K562 (cell line): ENCODE results near the gene SLC16A1. TPM values are rescaled to one million over a fixed set of nuclear protein-coding genes. Genes with fewer than 3 reads are reported as not detected.

ENCODE experiments used
- CHD1 ChIP-seq: fragments of 200-600 bp; sonication (generic); IDR thresholded peaks from one replicate; pipeline ENCODE4 v1.6.1; 2012; ENCODE audit warnings: mild to moderate bottlenecking, moderate library complexity, low read length, inconsistent platforms
- FOXJ2 ChIP-seq: fragments of 200-800 bp; sonication (Bioruptor generic); IDR thresholded peaks from 2 replicates; pipeline ENCODE4 v1.6.1; 2016; ENCODE audit warnings: missing genetic modification characterization, missing compliant biosample characterization
- GATA2 ChIP-seq: sonication (generic); formaldehyde crosslinking; IDR thresholded peaks from 2 replicates; pipeline ENCODE4 v1.4.0; 2020; ENCODE audit warnings: mild to moderate bottlenecking, missing genetic modification reagents
- IFI16 ChIP-seq: fragments of 250-450 bp; sonication (Bioruptor Pico); IDR thresholded peaks from 2 replicates; pipeline ENCODE4 v2.1.2; 2022; ENCODE audit warnings: mild to moderate bottlenecking, inconsistent platforms
- JUN ChIP-seq, 2 experiments: sonication (generic) in 1 of 2; formaldehyde crosslinking in 1 of 2; IDR thresholded peaks; 2 replicates each; pipeline versions ENCODE4 v1.6.1 to v1.8.0; 2012 to 2022; ENCODE audit warnings: borderline replicate concordance in 2 of 2, mild to moderate bottlenecking in 2 of 2, improper control_type of control experiment in 1 of 2, low read depth in 1 of 2, low read length in 1 of 2, missing genetic modification reagents in 1 of 2
- MBD2 ChIP-seq: sonication (generic); IDR thresholded peaks from 2 replicates; pipeline ENCODE4 v1.6.1; 2016; ENCODE audit warnings: low read depth, borderline replicate concordance
- NFIC ChIP-seq: fragments of 450-650 bp; IDR thresholded peaks from 2 replicates; pipeline ENCODE4 v1.6.1; 2017; ENCODE audit warnings: mild to moderate bottlenecking, inconsistent platforms
- NFXL1 ChIP-seq: fragments of 450-650 bp; formaldehyde crosslinking; IDR thresholded peaks from 2 replicates; pipeline ENCODE4 v1.4.0; 2021; ENCODE audit warnings: mild to moderate bottlenecking
- PCBP1 ChIP-seq: fragments of 200-400 bp; formaldehyde crosslinking; IDR thresholded peaks from 2 replicates; pipeline ENCODE4 v1.6.1; 2018; ENCODE audit warnings: mild to moderate bottlenecking, low read depth, low read length; ENCODE audit not compliant: poor library complexity, severe bottlenecking
- PURB ChIP-seq: sonication (generic); formaldehyde crosslinking; IDR thresholded peaks from 2 replicates; pipeline ENCODE4 v1.9.0; 2021; ENCODE audit warnings: low read depth, mild to moderate bottlenecking, missing genetic modification reagents
- THRAP3 ChIP-seq: fragments of 450-650 bp; IDR thresholded peaks from 2 replicates; pipeline ENCODE4 v1.6.1; 2016; ENCODE audit warnings: mild to moderate bottlenecking, inconsistent platforms, borderline replicate concordance
- ZFP30 ChIP-seq: fragments of 250-450 bp; sonication (Bioruptor Pico); IDR thresholded peaks from 2 replicates; pipeline ENCODE4 v1.8.0; 2022; ENCODE audit warnings: moderate library complexity, mild to moderate bottlenecking, inconsistent platforms, borderline replicate concordance
- ZNF184 ChIP-seq: sonication (generic); formaldehyde crosslinking; IDR thresholded peaks from 2 replicates; pipeline ENCODE4 v1.5.0; 2020; ENCODE audit warnings: missing genetic modification reagents
- ZNF324 ChIP-seq: fragments of 250-450 bp; sonication (Bioruptor Pico); IDR thresholded peaks from 2 replicates; pipeline ENCODE4 v1.4.0; 2020; ENCODE audit warnings: mild to moderate bottlenecking
- ZNF696 ChIP-seq: fragments of 250-450 bp; sonication (Bioruptor Pico); conservative IDR thresholded peaks from 2 replicates; pipeline ENCODE4 v1.4.0; 2020; ENCODE audit warnings: mild to moderate bottlenecking, moderate library complexity
- ZNF778 ChIP-seq: fragments of 450-650 bp; formaldehyde crosslinking; IDR thresholded peaks from 2 replicates; pipeline ENCODE4 v1.4.0; 2020; ENCODE audit warnings: mild to moderate bottlenecking, moderate library complexity
- ZNF780A ChIP-seq: fragments of 250-450 bp; sonication (Bioruptor Pico); IDR thresholded peaks from 2 replicates; pipeline ENCODE4 v1.5.0; 2021; ENCODE audit warnings: mild to moderate bottlenecking
- polyA plus RNA-seq, 8 experiments: library from polyadenylated mRNA; depleted of rRNA in 4 of 8; stranded (reverse) in 5 of 8; unstranded in 3 of 8; fragments of >200 nt; fragmentation: Nextera tagmentation in 2 of 8; fragmentation: Illumina TruSeq in 1 of 8; extraction: Ambion mirVana in 2 of 8; extraction: Trizol in 1 of 8; gene quantifications; 2 replicates each; pipeline versions ENCODE4 v1.2.1 to v1.2.3, GENCODE V29; 2011 to 2014; ENCODE audit warnings: inconsistent platforms in 1 of 8, missing spikeins in 1 of 8
- total RNA-seq, 7 experiments: library from RNA; depleted of rRNA in 6 of 7; stranded (reverse); fragments of >200 nt in 6 of 7; fragmentation: Illumina TruSeq in 2 of 7; extraction: Trizol in 2 of 7; gene quantifications; 2 replicates each; pipeline versions ENCODE4 v1.2.1 to v1.2.3, GENCODE V29; 2011 to 2021; ENCODE audit warnings: low replicate concordance in 1 of 7
- TF ChIP-seq, protein P1 (sequence below): fragments of 250-450 bp; sonication (Bioruptor Pico); IDR thresholded peaks from 2 replicates; pipeline ENCODE4 v1.8.0; 2021; ENCODE audit warnings: moderate library complexity, mild to moderate bottlenecking, inconsistent platforms
- TF ChIP-seq, protein P2 (sequence below), 2 experiments: IDR thresholded peaks; 2 replicates each; pipeline ENCODE4 v1.6.1; 2012; ENCODE audit warnings: improper control_type of control experiment in 2 of 2, low read depth in 2 of 2, low read length in 2 of 2, borderline replicate concordance in 1 of 2
- TF ChIP-seq, protein P3 (sequence below), 2 experiments: fragments of 450-650 bp; IDR thresholded peaks; 2 replicates each; pipeline ENCODE4 v1.6.1; 2016

Gene SLC16A1
- total and polyA plus RNA-seq, 9 of the 15 experiments (the other 6 are each of a cell fraction or from before 2014, with no cell fraction given) = 73.1 to 244 (median 117) TPM

DNA sequence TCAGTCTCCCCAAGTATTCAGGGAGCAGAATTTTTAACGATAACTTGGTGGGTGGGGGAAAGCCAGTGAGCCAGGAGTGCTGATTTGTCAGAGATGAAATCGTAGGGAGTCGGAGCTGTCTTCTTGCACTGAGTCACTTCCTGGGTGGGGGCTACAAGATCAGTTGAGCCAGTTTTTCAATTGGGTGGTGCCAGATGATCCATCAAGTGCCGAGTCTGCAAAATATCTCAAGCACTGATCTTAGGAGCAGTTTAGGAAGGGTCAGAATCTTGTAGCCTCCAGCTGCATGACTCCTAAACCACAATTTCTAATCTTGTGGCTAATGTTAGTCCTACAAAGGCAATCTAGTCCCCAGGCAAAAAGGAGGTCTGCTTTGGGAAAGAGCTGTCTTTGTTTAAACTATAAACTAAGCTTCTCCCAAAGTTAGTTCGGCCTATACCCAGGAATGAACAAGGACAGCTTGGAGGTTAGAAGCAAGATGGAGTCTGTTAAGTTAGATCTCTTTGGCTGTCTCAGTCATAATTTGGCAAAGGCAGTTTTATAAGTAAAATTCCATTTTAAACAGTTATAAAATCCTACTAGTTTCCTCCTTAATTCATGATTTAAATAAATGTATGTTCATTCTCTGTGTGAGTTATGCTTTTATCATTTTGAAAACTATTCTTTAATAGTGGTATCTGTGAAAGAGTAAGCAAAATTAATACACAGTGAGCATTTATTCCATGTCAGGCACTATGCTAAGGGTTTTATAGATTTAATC is 51.7 kb downstream of the SLC16A1 start (continued):
- TF ChIP-seq ZFP30 (CRISPR knock-in tag) (no peak), JUN (IDR thresholded peaks at IDR 0.05; ENCODE audit: borderline replicate concordance, low read depth, low read length) (peak; percentile 64; the same call in 1 of the 2 replicates), JUN (CRISPR knock-in tag; IDR thresholded peaks at IDR 0.05; ENCODE audit: borderline replicate concordance) (no peak), ZNF324 (CRISPR knock-in tag) (no peak), PURB (CRISPR knock-in tag) (no peak), ZNF780A (CRISPR knock-in tag) (no peak), CHD1 (no peak), IFI16 (no peak), PCBP1 (no peak), GATA2 (CRISPR knock-in tag) (peak; percentile 83), ZNF778 (CRISPR knock-in tag) (no peak), FOXJ2 (tag) (no peak), NFIC (peak; percentile 58), MBD2 (peak; percentile 61; the same call in 1 of the 2 replicates), NFXL1 (no peak), THRAP3 (no peak), ZNF184 (CRISPR knock-in tag) (no peak), ZNF696 (CRISPR knock-in tag) (no peak)
- TF ChIP-seq, protein P1, sequence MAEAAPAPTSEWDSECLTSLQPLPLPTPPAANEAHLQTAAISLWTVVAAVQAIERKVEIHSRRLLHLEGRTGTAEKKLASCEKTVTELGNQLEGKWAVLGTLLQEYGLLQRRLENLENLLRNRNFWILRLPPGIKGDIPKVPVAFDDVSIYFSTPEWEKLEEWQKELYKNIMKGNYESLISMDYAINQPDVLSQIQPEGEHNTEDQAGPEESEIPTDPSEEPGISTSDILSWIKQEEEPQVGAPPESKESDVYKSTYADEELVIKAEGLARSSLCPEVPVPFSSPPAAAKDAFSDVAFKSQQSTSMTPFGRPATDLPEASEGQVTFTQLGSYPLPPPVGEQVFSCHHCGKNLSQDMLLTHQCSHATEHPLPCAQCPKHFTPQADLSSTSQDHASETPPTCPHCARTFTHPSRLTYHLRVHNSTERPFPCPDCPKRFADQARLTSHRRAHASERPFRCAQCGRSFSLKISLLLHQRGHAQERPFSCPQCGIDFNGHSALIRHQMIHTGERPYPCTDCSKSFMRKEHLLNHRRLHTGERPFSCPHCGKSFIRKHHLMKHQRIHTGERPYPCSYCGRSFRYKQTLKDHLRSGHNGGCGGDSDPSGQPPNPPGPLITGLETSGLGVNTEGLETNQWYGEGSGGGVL = no peak
- TF ChIP-seq, protein P2, sequence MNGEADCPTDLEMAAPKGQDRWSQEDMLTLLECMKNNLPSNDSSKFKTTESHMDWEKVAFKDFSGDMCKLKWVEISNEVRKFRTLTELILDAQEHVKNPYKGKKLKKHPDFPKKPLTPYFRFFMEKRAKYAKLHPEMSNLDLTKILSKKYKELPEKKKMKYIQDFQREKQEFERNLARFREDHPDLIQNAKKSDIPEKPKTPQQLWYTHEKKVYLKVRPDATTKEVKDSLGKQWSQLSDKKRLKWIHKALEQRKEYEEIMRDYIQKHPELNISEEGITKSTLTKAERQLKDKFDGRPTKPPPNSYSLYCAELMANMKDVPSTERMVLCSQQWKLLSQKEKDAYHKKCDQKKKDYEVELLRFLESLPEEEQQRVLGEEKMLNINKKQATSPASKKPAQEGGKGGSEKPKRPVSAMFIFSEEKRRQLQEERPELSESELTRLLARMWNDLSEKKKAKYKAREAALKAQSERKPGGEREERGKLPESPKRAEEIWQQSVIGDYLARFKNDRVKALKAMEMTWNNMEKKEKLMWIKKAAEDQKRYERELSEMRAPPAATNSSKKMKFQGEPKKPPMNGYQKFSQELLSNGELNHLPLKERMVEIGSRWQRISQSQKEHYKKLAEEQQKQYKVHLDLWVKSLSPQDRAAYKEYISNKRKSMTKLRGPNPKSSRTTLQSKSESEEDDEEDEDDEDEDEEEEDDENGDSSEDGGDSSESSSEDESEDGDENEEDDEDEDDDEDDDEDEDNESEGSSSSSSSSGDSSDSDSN (IDR thresholded peaks at IDR 0.05; ENCODE audit: borderline replicate concordance in 1 of 2, low read depth in 2 of 2, low read length in 2 of 2) = no peak
- TF ChIP-seq, protein P3, sequence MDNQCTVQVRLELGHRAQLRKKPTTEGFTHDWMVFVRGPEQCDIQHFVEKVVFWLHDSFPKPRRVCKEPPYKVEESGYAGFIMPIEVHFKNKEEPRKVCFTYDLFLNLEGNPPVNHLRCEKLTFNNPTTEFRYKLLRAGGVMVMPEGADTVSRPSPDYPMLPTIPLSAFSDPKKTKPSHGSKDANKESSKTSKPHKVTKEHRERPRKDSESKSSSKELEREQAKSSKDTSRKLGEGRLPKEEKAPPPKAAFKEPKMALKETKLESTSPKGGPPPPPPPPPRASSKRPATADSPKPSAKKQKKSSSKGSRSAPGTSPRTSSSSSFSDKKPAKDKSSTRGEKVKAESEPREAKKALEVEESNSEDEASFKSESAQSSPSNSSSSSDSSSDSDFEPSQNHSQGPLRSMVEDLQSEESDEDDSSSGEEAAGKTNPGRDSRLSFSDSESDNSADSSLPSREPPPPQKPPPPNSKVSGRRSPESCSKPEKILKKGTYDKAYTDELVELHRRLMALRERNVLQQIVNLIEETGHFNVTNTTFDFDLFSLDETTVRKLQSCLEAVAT (IDR thresholded peaks at IDR 0.05) = peak in 1 of 2 experiments; percentile 94; a peak in 2 of 4 replicates
